Esophagus squamous epithelium (tissue), 4 donors: ENCODE data around the gene GEN1.

Source experiments
- CTCF ChIP-seq, 6 experiments: fragments of 450-650 bp in 4 of 6; fragments of 200-600 bp in 2 of 6; sonication (generic) in 2 of 6; IDR thresholded peaks; one replicate each; pipeline ENCODE4 v1.5.1; 2016 to 2019; ENCODE audit warnings: antibody characterized with exemption in 6 of 6, mild to moderate bottlenecking in 4 of 6, moderate library complexity in 4 of 6
- POLR2A ChIP-seq, 4 donors: fragments of 450-650 bp; IDR thresholded peaks; one replicate each; pipeline ENCODE4 v1.6.1; 2017; ENCODE audit warnings: antibody characterized with exemption in 4 of 4, mild to moderate bottlenecking in 4 of 4, moderate library complexity in 3 of 4

- TF ChIP-seq CTCF (IDR thresholded peaks at IDR 0.05) (no peak), POLR2A (IDR thresholded peaks at IDR 0.05) (no peak)
These were observed 961 bp downstream of the GEN1 start for GRCh38 chr2:17754773-17755425.
